NCI-H526 treated with DMSO at 0.1 percent for 48 hours (cell line): Measurements from ENCODE around the gene ACTG1.

Source experiments
- DNase-seq: peaks from one replicate; lab custom pipeline; 2025; lab: John Stamatoyannopoulos, UW

ACTG1 gene

GRCh38 chr17:81494626-81495377 lies 17.8 kb downstream of the ACTG1 start:
- DNase-seq: no peak

- DNase-seq: no peak
These were observed 19.2 kb downstream of the ACTG1 start for GRCh38 chr17:81493198-81494038.

DNA sequence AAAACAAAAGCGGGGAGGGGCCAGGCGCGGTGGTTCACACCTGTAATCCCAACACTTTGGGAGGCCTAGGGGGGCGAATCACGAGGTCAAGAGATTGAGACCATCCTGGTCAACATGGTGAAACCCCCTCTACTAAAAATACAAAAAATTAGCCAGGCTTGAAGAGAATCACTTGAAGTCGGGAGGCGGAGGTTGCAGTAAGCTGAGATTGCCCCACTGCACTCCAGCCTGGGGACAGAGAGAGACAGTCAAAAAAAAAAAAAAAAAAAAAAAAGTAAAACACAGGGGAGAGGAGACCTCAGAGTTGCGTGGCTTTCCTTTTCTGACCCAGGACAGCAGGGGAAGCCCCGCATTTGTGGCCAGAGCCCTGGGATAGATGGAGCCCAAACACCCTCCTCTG lies 19.9 kb downstream of the ACTG1 start:
- DNase-seq: no peak

DNA sequence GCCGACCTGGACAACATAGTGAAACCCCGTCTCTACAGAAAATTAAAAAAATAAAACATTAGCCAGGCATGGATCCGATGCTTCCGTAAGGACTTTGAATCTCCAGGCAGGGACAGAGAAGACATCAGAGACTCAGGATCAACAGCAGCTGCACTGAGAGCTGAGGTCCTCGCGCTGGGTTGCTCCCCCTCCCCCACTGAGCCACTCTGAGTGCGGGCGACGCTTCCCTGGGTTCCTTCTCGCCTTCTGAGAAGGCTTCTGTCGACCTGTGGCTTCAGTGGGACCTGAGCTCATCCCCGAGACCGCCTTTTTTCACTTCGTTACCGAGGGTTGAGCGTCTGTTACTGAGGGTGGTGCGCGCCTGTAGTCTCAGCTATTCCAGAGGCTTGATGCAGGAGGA lies 20.4 kb downstream of the ACTG1 start:
- DNase-seq: no peak

DNA sequence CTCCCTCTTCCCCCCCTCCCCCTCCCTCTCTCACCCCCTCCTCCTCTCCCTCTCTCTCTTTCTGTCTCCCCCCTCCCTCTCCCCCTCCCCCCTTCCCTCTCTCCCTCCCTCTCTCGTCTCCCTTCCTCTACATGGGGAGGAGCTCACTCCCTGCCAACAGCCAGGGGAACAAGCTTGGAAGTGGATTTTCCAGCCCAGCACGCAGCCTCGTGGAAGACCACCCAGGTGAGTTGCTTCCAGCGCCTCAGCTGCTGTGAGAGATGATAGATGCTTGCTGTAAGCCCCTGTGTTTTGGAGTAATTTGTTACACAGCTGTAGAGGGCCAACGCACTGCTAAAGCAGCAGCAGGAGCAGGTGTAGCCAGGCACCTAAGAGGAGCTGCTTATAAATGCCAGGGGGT lies 20.8 kb downstream of the ACTG1 start:
- no peak for DNase-seq

DNA sequence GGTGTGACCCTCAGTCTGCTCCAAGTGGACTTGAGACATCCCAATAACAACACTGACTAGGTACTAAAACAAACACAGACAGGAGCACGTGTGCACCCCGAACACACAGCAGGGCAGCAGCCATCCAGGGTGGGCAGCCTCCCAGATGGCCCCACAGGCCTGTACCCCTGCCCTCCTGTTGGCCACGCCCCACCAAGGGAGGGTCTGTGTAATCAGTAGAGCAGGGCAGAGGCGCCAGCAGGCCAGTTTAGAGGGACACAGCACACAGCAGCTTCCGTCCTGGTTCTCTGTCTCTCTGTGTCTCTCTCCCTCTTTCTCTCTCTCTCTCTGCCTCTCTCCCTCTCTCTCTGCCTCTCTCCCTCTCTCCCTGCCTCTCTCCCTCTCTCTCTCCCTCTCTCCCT lies 21.4 kb downstream of the ACTG1 start:
- no peak for DNase-seq

DNA sequence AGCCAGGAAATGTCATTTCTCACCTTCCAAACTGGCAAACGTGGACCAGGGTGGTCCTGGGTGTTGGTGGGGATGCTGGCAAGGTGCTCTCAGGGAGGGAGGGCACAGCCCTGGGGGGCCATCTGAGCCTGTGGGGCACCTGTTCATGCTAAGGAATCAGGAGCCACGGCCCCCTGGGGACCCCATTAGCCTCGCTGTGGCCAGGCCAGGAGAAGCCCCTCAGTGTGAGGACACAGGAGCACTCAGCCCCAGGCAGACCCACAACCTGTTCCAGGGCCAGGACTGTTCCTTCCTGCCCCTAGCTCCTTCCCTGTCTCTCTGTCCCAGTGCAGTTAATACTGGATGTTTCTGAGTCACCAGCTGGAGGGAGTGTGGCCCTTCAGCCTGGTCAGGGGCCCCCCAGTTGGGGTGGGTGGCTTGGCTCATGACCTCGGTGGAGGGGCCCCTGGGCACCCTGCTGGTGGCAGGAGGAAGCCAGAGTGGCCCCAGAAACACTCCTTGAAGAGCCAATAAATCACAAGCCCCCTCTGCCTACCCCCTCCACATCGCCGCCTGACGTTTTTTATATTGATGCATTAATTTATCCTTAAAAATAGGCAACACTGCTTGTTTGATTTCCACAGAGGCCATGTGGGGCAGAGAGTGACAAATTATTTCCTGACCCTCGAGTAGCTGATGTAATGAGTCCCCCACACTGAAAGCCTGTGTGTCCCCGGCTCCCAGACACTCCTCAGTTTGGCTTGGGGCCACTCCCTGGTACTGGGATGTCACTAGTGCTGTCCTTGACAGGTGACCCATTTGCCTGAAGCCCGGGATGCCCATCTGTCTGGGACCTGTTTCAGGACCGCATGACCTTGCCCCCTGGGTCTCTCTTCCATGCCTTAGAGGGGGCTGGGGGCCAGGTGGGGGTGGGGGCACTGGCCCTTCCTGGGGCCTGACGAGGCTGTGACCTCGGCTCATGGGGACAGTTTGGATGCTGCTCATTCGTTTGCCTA lies 22.3 kb downstream of the ACTG1 start:
- DNase-seq: no peak

- DNase-seq: no peak
These were observed 23.3 kb downstream of the ACTG1 start for GRCh38 chr17:81489012-81489997.

GRCh38 chr17:81488276-81488860 lies 24.2 kb downstream of the ACTG1 start:
- no peak for DNase-seq

GRCh38 chr17:81487487-81488275 lies 24.9 kb downstream of the ACTG1 start:
- peak; percentile 54 for DNase-seq

GRCh38 chr17:81487089-81487486 lies 25.5 kb downstream of the ACTG1 start:
- DNase-seq: no peak

DNA sequence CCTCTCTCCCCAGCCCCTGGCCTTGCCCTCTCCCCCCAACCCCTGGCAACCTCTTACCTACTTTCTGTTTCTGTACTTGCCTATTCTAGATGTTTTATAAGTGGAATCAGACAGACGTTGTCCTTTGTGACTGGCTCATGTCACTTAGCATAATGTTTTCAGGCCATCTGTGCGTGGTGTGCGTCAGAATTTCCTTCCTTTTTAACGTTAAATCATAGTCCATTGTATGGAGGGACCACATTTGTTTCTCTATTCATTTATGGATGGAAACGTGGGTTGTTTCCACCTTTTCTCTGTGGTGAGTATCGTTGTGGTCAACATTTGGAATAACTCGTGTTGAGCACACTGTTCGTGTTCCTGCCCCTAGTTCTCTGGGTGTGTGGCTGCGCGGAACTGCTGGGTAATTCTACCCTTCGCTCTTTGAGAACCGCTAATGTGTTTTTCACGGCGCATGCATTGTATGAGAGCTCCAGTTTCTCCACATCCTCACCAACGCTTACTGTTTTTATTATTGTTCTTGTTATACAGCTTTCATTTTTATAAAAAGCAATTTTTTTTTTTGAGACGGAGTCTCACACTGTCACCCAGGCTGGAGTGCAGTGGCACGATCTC lies 26.3 kb downstream of the ACTG1 start:
- DNase-seq: no peak

DNA sequence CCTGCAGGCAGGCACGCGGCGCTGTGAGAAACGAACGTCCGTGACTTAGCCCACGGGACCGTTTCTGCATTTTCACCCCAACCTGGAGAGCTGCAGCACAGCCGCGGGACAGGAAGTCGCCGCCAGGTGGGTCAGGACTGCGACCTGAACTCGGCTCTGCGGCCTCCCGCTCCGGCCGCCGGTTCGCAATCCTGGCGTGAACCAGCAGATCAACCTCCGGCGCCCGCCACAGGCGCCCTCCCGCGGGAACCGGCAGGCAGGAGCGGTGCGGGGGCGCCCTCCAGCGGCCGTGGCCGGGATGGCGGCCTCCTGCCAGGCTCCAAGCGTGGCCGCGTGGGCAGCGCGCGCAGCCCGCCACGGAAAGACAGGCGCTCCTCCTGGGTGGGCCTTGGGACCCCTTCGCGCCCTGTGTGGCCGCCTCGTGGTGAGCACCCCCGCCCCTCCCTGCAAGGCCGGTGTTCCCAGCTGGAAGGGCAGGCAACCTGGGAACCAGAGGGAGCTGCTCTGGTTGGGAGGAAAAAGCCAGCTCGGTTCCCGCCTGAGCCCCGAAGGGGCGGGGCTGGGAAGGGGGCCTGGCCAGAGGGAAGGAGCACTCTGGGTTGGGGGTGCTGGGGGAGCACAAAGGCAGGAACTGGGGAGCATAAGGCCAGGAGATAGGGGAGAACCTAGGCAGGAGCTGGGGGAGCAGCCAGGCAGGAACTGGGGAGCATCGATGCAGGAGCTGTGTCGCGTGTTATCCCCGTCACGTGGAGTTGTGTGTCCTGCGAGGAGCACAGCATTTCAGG lies 28.2 kb downstream of the ACTG1 start:
- DNase-seq: peak; percentile 69

GRCh38 chr17:81483862-81484194 lies 28.8 kb downstream of the ACTG1 start:
- no peak for DNase-seq

GRCh38 chr17:81483085-81483861 lies 29.3 kb downstream of the ACTG1 start:
- no peak for DNase-seq

DNA sequence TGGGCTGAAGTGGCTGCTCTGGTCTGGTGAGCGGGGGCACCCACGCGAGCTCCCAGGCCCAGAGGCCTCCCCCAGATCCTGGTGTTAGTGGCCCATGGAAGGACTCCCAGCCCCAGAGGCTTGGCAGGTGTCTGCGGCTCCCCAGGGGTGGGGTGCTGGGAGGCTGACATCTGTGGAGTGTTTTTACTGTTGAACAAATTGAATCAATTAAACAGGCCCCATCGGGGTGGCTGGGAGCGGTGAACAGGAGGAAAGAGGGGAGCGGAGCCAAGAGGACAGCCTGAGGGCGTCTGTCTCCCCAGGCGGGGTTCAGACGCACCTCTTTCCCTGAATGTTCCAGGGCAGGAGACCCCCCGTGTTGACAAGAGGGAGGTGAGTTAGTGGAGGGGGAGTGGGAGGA lies 29.9 kb downstream of the ACTG1 start:
- DNase-seq: no peak

- no peak for DNase-seq
These were observed 30.6 kb downstream of the ACTG1 start for GRCh38 chr17:81481815-81482505.
